H1 (cell line): Measurements from ENCODE around the gene NFKBIE. TPM values are rescaled to one million over a fixed set of nuclear protein-coding genes. Genes with fewer than 3 reads are reported as not detected.

ENCODE experiments used
- ATF3 ChIP-seq: IDR thresholded peaks from 2 replicates; pipeline ENCODE4 v1.6.1; 2011; ENCODE audit warnings: low read depth, mild to moderate bottlenecking, low read length; ENCODE audit not compliant: insufficient read depth
- HDAC2 ChIP-seq, 2 experiments: fragments of 300-600 bp in 1 of 2; sonication (generic) in 1 of 2; IDR thresholded peaks; 2 replicates each; pipeline ENCODE4 v1.6.1; 2011 to 2012; ENCODE audit warnings: low read depth in 2 of 2, low read length in 2 of 2, mild to moderate bottlenecking in 2 of 2, moderate library complexity in 2 of 2, borderline replicate concordance in 1 of 2, inconsistent platforms in 1 of 2
- RAD21 ChIP-seq, 2 experiments: IDR thresholded peaks in 1 of 2; conservative IDR thresholded peaks in 1 of 2; 2 replicates each; pipeline ENCODE4 v1.6.1; 2011; ENCODE audit warnings: low read depth in 2 of 2, low read length in 2 of 2, improper control_type of control experiment in 1 of 2, inconsistent platforms in 1 of 2, mild to moderate bottlenecking in 1 of 2, moderate library complexity in 1 of 2
- RNF2 ChIP-seq: fragments of 200-900, 300-1000 bp; sonication (generic); IDR thresholded peaks from 2 replicates; pipeline ENCODE4 v1.7.1; 2016; ENCODE audit warnings: borderline replicate concordance, low read depth, mild to moderate bottlenecking, antibody characterized with exemption, low read length; ENCODE audit not compliant: poor library complexity, severe bottlenecking; ENCODE audit errors: missing control alignments
- SUZ12 ChIP-seq: fragments of 200-600 bp; sonication (generic); IDR thresholded peaks from 2 replicates; pipeline ENCODE4 v1.6.1; 2012; ENCODE audit warnings: mild to moderate bottlenecking, inconsistent platforms, low read length, moderate library complexity, mixed read lengths
- TBP ChIP-seq: IDR thresholded peaks from 2 replicates; pipeline ENCODE4 v1.6.1; 2011; ENCODE audit warnings: low read depth, low read length, improper control_type of control experiment
- polyA plus RNA-seq, 7 experiments: library from polyadenylated mRNA; depleted of rRNA in 3 of 7; stranded (reverse) in 5 of 7; unstranded in 2 of 7; fragments of >200 nt in 5 of 7; fragments of 200-250 nt in 2 of 7; gene quantifications; 1 replicate in 5 of 7; 2 replicates in 1 of 7; 4 replicates in 1 of 7; pipeline versions ENCODE4 v1.2.1 to v1.2.3, GENCODE V29; 2011 to 2013; ENCODE audit warnings: missing spikeins in 2 of 7, mixed read lengths in 2 of 7
- total RNA-seq: library from RNA; stranded (reverse); fragmentation: NEBNext Ultra II Directional; extraction: Animal tissue kit (Norgen Biotek cat#: 25700); gene quantifications from 2 replicates; pipeline ENCODE4 v1.2.1, GENCODE V29; 2021

NFKBIE gene
- total and polyA plus RNA-seq, 2 of the 8 experiments (the other 6 are each of a cell fraction or from before 2014, with no cell fraction given): 13.5 to 19.2 TPM

- no peak for TF ChIP-seq RNF2
- no peak for TF ChIP-seq HDAC2 (IDR thresholded peaks at IDR 0.05; ENCODE audit: borderline replicate concordance in 1 of 2, low read depth in 2 of 2, low read length in 2 of 2)
- TF ChIP-seq TBP: no peak
- no peak for TF ChIP-seq RAD21 (IDR thresholded peaks at IDR 0.05 in 1 of 2, conservative IDR thresholded peaks at IDR 0.05 in 1 of 2; ENCODE audit: low read depth in 2 of 2, low read length in 2 of 2)
- no peak for TF ChIP-seq ATF3
- no peak for TF ChIP-seq SUZ12
- TF ChIP-seq, all 59 proteins: peak for 0
These were observed 6.0 kb upstream of the NFKBIE start (continued) for GRCh38 chr6:44271406-44271723.
